Fibroblast of villous mesenchyme (primary cell): ENCODE data around the gene ANKRD11. TPM values are rescaled to one million over a fixed set of nuclear protein-coding genes. Genes with fewer than 3 reads are reported as not detected.
"Not testable (repeated sequence)": the region's sequence is repeated elsewhere in the genome, so short reads cannot be mapped to it uniquely, and the experiment has no call there.

Source experiments
- DNase-seq: peaks from one replicate; pipeline ENCODE4 v3.0.0-alpha.2; 2010; ENCODE audit warnings: low read depth
- H3K4me3 ChIP-seq: 2 replicates; pipeline ENCODE4 v1.5.1; 2011; ENCODE audit warnings: low read depth, mild to moderate bottlenecking, low read length
- total RNA-seq: library from RNA; depleted of rRNA; stranded (reverse); fragments of >200 nt; gene quantifications from 2 replicates; pipeline ENCODE4 v1.2.3, GENCODE V29; 2012
- TF ChIP-seq, protein P1 (sequence below): IDR thresholded peaks from 2 replicates; pipeline ENCODE4 v1.5.1; 2012; ENCODE audit warnings: low read depth, mild to moderate bottlenecking, low read length; ENCODE audit not compliant: insufficient read depth

ANKRD11 gene
- total RNA-seq, 1 donor: 69.5 TPM

- DNase-seq: peak; percentile 87
- TF ChIP-seq, protein P1, sequence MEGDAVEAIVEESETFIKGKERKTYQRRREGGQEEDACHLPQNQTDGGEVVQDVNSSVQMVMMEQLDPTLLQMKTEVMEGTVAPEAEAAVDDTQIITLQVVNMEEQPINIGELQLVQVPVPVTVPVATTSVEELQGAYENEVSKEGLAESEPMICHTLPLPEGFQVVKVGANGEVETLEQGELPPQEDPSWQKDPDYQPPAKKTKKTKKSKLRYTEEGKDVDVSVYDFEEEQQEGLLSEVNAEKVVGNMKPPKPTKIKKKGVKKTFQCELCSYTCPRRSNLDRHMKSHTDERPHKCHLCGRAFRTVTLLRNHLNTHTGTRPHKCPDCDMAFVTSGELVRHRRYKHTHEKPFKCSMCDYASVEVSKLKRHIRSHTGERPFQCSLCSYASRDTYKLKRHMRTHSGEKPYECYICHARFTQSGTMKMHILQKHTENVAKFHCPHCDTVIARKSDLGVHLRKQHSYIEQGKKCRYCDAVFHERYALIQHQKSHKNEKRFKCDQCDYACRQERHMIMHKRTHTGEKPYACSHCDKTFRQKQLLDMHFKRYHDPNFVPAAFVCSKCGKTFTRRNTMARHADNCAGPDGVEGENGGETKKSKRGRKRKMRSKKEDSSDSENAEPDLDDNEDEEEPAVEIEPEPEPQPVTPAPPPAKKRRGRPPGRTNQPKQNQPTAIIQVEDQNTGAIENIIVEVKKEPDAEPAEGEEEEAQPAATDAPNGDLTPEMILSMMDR: peak; percentile 25
- H3K4me3 ChIP-seq: no peak overlapping the region
Observed at GRCh38 chr16:89442990-89443726, 47.2 kb downstream of the ANKRD11 start.

- TF ChIP-seq, protein P1: no peak
- H3K4me3 ChIP-seq: no peak overlapping the region
- DNase-seq: peak; percentile 38
Observed at GRCh38 chr16:89442588-89442987, 47.8 kb downstream of the ANKRD11 start.

GRCh38 chr16:89439659-89440058, 50.7 kb downstream of the ANKRD11 start:
- no peak for DNase-seq
- TF ChIP-seq, protein P1: no peak
- H3K4me3 ChIP-seq: no peak overlapping the region

DNA sequence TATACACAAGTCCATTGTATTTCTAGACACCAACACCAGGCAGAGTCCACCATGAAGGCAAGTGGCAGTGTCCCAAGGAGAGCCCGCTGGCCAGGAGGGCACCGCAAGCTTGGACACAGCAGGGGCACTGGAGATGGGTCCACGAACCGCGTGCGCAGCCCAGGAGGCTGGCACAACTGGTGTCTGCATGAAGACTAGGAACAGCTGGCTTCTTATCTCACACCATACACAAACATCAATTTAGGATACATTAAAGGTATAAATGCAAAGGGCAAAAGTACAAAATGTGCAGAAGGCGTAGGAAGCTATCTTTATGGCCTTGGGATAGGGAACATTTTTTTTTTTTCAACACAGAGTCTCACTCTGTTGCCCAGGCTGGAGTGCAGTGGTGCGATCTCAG, 52.4 kb downstream of the ANKRD11 start:
- TF ChIP-seq, protein P1: no peak
- no peak overlapping the region for H3K4me3 ChIP-seq
- peak; percentile 36 for DNase-seq

DNA sequence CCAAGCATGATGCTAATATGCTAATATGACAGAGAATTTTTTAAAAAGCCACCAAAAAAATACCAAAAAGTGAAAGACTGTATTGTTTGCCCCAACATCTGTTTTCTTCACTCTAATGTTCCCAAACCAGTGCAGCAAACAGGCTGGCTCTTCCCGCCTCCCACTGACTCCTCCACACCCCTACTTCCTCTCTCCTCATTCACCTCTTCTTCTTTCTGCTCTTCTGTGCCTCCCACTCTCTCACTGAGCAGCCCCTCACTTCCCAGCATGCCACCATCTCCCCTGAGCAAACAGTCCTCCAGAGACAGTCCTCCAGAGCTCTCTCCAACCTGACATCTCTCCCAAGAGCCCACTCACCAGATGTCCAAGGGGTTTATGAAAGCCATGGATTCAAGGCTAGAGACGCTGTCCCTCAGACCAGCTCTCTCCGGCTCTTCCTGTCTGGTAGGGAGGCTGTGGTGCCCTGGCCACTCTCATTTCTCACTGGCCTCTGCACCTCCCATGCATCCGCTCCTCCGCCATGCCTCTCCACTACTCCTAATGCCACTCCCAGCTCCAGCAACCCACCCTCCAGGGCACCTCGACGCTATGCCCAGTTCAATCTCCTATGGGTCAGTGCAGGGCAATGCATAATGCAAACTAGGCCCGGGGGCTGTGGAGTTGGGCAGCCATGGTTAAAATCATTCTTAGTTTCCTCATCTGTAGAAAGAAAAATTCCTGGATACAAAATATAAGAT, 52.9 kb downstream of the ANKRD11 start:
- DNase-seq: no peak
- TF ChIP-seq, protein P1: no peak
- H3K4me3 ChIP-seq: no peak overlapping the region

DNA sequence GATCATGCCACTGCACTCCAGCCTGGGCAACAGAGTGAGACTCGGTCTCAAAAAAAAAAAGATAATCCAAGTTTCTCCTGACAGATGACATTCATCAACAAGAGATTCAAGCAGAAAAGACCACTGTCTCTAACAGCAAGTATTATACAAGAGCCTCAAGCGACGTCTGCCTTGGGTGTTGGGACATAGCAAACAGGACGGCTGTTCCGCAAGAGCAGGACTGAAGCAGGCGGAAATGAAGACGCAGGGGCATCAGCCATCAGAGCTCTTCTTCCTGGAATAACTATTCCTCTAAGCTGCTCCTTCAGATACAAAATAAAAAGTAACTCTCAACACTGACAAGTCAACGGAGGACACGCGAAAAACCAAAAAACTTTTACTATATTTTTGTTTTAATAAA, 54.0 kb downstream of the ANKRD11 start:
- H3K4me3 ChIP-seq: no peak overlapping the region
- TF ChIP-seq, protein P1: no peak
- no peak for DNase-seq

- DNase-seq, H3K4me3 ChIP-seq: not testable (repeated sequence)
Observed at GRCh38 chr16:89435059-89435458, 55.3 kb downstream of the ANKRD11 start.
